ENCODE measurements around the gene IRS2.

IRS2 gene

DNA sequence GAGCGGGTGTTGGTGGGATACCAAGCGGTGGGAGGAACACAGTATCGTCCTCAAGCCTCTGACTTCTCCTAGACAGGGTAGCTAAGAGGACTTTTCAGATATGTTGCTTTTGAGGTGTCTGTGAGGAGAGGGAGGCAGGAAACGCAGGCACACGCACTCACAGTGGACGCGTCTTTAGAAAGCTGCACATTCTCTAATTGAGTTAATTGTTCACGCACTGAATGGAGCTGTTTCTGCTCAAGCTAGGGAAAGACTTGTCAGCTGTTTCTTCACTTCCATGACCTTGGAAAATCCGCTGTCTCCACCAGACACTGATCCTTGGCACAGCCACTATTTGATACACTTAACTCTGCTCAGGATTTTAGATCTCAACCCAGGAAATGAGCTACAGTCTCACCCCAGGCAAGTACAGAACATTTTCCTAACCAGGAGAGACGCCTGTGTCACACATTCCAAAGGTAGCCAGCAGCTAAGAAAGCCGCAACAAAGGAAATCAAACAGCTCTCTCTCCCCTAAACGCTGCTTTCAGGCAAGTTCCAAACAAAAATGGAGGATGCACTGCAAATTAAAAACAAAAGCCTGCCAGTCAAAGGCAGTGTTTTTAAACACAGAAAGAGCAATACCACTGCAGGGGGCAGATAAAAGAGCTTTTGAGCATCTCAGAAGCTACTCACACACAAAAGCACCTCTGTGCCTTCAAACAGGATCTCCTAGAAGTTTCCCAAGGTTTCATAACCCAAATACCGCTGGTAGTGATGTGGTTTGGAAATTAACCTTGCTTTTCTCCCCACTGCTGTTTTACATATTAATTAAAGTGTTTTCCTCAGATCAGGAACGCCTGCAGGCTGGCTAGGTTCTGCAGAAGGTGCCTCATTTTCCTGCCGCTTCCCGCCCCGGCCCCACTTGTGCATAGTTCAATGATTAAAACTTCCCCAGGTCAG lies 57.3 kb downstream of the IRS2 start:
- DNase-seq, result no peak

GRCh38 chr13:109728061-109728460 lies 58.3 kb downstream of the IRS2 start:
- DNase-seq, result no peak

DNA sequence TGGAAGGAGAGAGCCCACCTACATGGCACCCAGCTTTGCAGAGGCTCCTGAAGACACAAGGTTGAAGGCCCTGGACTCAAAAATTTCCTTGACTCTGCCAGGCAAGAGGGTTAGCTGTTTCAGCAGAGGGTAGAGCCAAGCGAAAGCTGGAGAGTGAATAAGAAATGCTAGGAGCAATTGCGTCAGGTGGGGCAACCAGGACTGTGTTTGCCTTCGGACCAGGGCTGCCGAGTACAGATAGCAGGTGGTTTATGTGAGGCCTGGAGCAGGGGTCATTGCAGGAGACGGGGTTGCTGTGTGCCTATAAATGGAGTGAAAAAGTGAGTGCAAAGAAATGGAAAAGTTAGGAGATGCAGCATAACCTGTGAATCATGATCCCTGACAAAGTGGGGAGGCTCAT lies 59.1 kb downstream of the IRS2 start:
- DNase-seq, result no peak

DNA sequence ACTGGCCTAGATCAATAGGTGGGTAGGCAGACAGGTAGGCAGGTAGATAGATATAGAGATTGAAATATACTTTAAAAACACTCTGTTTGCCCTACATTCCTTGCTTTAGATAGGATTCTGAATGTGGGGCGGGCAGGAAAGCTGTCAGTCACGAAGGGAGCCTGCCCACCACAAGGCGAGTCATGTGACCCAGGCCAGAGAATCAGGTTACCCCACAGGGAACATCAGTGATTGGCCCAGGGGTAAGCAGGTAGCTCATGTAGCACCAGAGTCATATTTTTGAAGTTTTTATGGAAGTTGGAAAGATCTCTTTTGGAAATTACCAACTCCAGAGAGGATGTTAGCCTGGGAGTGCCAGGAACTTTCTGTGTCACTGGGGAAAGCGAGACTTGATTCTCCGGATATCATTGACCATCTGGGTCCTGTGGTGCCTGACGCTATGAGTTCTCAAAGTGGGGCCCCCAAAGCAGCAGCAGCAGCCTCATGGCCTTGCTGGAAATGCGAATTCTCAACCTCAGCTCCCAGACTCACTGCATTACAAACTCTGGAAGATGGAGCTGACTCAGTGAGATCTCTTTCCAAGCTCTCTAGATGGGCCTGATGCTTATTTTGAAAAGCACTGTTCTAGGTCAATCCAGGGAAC lies 60.3 kb downstream of the IRS2 start:
- no peak for DNase-seq

GRCh38 chr13:109725297-109725696 lies 61.1 kb downstream of the IRS2 start:
- DNase-seq, result no peak

GRCh38 chr13:109724603-109725002 lies 61.8 kb downstream of the IRS2 start:
- no peak for DNase-seq

DNA sequence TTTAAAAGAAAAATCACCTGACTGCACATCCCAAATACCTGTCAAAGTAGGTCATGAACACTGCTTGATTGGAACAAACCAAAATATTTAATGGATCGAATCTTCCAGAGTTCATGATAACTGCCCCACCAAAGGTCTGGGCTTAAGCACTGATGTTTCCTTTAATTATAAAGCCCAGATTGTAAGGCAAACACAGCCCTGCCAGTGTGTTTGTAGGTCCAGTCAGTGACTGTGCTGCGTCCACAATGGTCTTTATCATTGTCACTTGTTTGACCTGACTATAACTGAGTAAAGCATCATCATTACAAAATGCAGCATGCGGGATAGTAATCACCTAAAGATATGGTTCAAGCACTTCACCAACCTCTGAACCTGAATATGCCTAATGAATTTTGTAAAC lies 63.3 kb downstream of the IRS2 start:
- no peak for DNase-seq

DNA sequence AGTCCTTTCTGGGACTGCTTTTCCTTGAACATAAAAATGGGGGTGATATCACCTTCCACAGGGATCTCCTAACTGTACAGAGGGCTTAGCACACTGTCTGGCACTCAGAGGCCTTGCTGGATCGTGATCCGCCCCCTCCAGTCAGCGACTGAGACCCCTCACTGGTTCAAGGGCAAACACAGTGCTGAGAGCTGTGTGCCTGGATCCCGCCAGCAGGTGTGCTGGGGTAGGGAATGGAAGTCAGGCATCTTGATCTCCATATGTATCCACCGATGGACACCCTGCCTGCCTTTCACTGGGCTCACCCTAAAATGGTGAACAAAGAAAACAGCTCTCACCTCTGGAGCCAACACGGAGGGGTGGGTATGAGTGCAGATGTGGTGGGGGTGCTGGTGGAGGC lies 64.3 kb downstream of the IRS2 start:
- DNase-seq, result no peak

DNA sequence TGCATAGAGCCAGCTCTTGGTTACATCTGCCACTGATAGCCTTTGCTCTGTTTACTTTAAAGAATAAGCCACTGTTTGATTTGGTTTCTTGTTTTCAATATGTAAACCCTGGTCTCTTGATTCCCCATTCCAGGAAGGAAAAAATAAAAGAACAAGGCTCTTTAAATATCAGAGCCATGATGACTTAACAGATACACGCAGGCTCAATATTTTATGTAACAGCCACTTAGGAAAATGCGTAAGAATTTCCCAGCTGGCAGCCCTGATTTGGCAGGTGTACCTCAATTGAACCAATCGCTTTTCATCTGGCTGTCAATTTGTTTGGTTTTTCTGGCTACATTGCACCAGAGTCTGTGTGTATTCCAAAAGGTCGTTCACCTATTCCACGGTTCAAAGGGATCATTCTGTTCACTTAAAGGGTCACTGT lies 65.6 kb downstream of the IRS2 start:
- DNase-seq, result no peak

DNA sequence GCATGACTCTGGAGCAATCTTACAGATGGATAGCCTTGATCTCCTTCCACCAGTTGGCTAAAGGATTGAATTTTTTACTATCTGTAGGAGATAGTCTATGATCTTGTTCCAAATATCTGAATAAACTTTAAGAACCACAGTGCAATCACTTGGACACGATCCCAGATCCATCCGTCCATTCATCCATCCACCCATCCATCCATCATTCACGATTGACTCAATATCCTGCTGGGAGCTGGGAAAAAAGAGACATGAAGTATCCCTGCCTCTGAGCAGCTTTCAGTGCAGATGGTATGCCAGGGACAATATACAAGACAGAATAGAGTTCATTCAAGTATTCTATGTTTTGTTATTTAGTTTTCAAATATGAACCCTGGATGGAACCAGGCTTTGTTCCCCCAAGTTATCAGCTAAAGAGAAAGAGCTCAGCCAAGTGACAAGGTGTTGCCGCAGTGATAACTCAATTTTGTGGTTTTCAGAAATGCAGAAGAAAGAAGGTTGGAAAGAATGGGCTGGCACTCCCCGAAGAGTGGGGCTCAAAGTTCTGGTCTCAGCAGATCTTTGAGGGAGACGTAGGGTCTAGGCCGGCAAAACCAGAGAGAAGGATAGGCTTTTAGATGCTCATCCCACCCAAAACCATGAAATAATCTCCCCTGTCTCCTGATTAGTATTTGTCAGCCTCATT lies 66.3 kb downstream of the IRS2 start:
- DNase-seq, result no peak

DNA sequence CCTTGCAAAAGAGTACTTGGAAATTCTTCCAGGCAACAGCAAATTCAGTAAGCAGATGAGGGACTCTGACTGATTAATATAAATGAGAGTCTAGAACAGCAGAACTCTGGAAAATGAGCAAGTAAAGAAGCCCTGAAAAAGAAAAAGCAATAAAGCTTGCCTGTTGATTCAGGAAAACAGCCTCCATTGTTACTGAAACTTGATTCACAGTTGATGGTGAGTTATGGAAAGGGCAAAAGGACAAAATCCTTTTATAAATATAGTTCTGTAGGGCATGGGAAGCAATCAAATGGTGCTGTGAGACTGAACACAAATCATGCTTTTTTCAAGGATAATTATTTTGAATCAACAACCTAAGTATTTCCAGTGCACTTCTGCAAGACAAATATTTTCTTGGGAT lies 67.7 kb downstream of the IRS2 start:
- no peak for DNase-seq

DNA sequence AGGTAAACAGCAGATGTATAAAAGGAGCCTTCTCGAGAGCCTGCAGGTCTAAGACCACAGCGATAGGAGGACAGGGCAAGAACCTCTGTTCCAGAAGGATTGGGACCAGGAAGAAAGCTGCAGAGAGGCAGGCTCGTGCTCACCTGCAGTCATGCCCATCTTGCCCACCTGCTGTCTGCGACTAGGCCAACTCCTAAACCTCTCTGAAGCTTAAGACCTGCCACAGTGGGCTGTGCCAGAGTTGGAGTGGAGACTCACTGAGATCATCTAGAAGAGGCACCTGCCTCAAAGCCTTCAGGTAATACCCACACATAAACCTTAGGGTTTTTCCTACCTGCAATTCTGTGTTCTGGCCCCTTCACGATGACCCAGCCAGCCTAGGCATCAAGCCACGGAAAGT lies 68.7 kb downstream of the IRS2 start:
- no peak for DNase-seq

DNA sequence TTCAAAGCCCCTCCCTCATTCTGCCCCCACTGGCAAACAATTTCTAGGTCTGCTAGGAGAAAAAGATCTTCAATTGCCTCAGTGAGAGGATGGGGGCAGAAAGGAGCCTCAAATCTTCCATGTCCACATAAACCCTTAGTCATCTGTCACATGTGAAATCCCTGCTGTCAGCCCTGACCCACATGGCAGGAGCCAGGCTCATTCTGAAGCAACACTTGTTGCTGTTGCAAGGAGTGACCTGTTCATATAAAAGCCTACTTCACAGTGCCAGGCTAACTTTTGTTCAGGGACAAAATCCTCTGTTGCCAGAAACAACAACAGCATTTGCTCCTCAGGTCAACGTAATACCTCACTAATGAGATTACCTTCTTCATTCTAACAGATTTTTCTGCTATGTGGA lies 70.5 kb downstream of the IRS2 start:
- no peak for DNase-seq

GRCh38 chr13:109713681-109714080 lies 72.7 kb downstream of the IRS2 start:
- DNase-seq, result no peak

GRCh38 chr13:109712124-109712722 lies 74.2 kb downstream of the IRS2 start:
- DNase-seq, result no peak

GRCh38 chr13:109707742-109708617 lies 78.4 kb downstream of the IRS2 start:
- DNase-seq, result no peak

DNA sequence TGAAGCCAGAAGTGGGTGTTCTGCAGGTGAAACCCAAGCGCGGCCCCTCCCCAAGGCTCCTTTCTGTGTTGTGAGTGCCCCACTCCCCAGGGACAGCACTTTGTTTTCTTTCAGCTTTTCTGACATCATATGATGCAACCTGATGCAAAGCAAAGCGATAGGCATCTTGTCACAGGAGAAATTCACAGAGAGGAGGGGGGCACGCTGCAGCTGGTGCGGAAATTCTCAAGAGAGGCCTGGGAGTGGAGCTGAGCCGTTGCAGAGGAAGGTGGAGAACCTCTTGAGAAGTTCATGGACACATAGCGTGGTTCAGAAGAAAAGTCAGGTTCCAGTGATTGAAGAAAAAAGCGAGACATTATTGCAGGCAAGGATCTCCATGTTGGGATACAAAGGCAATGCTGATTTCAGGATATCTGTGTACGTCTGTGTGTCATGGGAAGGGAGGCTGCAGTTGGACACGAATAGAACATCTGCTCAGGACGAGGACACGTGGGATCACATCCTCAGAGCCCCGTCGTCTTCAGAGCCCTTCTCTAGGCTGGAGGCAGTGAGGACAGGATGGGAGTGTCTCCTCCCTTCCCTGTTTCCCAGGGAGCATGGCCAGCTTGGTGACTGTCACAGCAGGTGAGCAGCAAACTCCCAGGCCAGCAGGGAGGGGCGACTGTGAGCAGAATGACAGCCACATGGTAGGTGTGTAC lies 79.2 kb downstream of the IRS2 start:
- no peak for DNase-seq

GRCh38 chr13:109706015-109706715 lies 80.2 kb downstream of the IRS2 start:
- no peak for DNase-seq

DNA sequence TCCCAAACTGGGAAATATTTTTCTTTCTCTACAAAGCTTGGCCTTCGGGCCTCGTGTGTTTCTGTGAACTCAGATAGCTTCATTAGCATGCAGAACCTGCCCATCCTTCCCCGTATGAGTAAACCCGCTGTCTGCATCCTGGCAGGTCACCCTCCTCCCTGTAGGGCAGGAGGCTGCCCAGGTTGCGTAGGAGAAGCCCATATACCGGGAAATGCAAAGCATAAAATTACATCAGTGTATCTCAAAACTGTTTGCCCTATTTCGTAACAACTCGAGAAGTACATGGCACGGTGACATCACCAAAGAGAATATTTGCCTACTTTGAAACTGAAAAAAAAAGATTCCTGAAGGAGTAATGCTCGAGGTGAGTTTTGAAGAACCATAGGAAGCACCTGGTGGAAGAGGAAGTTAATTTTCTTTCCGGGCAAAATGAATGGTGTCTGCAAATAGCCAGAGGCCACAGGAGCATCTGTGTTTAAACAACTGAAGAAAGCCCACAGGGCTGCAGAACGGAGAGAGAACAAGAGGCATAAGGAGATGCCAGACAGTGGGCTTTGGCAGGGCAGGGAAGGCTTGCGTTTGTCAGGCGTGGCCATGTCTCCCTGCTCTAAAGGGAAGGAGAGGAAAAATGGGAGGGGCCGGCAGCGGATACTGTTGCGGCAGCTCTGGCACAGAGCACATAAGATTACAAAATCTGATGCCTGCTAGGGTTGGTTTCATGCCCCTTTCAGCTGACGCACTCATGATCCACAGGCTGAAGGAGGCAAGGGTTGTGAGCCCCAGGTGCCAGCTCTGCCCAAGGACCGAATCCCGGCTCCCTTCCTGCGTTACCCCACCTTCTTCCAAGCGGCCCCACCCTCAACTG lies 81.4 kb downstream of the IRS2 start:
- DNase-seq, result no peak

DNA sequence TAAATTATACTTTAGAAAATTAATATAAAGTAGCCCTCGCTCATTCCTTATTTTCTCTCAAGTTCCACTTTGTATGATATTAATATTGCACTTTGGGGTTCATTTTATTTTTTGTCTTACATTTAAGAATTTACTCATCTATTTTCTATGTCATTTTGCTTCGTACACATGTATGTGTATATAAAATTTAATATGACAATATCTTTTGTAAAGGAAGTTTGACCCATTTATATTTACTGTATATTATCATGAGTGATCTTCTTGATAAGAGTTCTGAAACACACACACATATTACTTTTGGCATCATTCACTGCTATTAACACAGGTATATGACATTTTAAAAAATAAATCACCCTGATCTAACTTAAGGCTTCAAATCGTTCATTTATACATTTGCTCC lies 83.1 kb downstream of the IRS2 start:
- no peak for DNase-seq

Data from activated CD4-positive, alpha-beta T cell treated with anti-CD3 and anti-CD28 coated beads, Interleukin-10, Interleukin-2, amounts not matched to agents 100 ng/mL and 50 ng/mL, durations not matched to agents 16 hours and 8 hours (primary cell).